Measurements from ENCODE around the gene PXN.

PXN gene

GRCh38 chr12:120162763-120163162 lies 102.8 kb downstream of the PXN start:
- no peak overlapping the region for H3K9ac ChIP-seq (ENCODE audit: low read length in 5 of 5)
- H3K27ac ChIP-seq (ENCODE audit: low read depth, low read length) = no peak overlapping the region
- H3K4me1 ChIP-seq (ENCODE audit: control insufficient read depth in 5 of 5, insufficient read depth in 5 of 5, low read length in 5 of 5) = no peaks in the 10 kb centered on the region
- no peaks in the 10 kb centered on the region for H3K9me3 ChIP-seq (ENCODE audit: control insufficient read depth in 5 of 5, low read length in 5 of 5)
- no peaks in the 10 kb centered on the region for H3K27me3 ChIP-seq (ENCODE audit: control insufficient read depth in 5 of 5, insufficient read depth in 4 of 5, low read length in 5 of 5)
- no peak overlapping the region for H3K4me3 ChIP-seq (ENCODE audit: low read depth in 1 of 5, low read length in 5 of 5)
- peaks cover 15 to 84% (median 73%) of the 10 kb centered on the region in 5 donors for H3K36me3 ChIP-seq (ENCODE audit: control insufficient read depth in 5 of 5, insufficient read depth in 5 of 5, low read length in 5 of 5)

DNA sequence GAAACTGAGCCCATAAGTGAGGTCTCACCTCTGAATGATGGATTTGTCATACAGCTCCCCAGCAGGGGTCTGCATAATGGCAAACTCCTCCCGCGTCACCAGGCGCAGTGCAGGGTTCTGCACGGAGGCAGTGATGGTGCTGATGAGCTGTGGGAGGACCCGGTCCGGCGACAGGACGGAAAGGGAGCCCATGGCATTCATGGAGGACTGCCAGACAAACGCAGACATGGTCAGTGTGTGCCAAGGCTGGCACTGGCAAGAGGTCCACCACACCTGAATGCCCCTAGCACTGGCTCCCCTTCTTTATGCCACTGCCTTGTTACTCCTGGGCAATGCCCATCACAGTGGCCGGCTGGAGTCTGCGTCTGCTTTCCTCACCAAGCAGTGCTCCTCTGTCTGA lies 103.7 kb downstream of the PXN start:
- Histone ChIP-seq H3K4me3 (ENCODE audit: low read depth in 1 of 5, low read length in 5 of 5) (no peak overlapping the region), H3K4me1 (ENCODE audit: control insufficient read depth in 5 of 5, insufficient read depth in 5 of 5, low read length in 5 of 5) (no peaks in the 10 kb centered on the region), H3K36me3 (ENCODE audit: control insufficient read depth in 5 of 5, insufficient read depth in 5 of 5, low read length in 5 of 5) (peaks cover 16 to 85% (median 77%) of the 10 kb centered on the region in 5 donors), H3K9ac (ENCODE audit: low read length in 5 of 5) (no peak overlapping the region), H3K9me3 (ENCODE audit: control insufficient read depth in 5 of 5, low read length in 5 of 5) (no peaks in the 10 kb centered on the region), H3K27ac (ENCODE audit: low read depth, low read length) (no peak overlapping the region), H3K27me3 (ENCODE audit: control insufficient read depth in 5 of 5, insufficient read depth in 4 of 5, low read length in 5 of 5) (no peaks in the 10 kb centered on the region)

Measured in subcutaneous abdominal adipose tissue (tissue), 5 donors.